ENCODE data around the gene GDF10.

GDF10 gene

DNA sequence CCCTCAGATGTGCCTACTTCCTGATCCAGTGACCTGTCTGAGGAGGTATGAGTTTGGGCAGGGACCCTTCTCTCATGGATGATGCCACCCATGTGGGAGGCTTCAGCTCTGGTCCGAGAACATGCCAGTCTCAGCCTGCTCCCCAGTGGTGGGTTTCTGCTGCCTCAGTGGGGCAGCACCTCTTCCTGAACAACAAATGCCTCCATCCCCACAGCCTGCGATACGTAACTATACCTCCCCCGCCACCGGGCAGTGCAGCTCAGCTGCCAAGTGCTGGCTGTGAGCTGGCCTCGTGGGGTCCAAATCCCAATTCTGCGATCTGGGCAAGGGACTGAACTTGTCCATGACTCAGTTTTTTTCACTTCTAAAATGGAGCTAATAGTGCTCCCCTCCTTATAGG lies 3.1 kb downstream of the GDF10 start:
- H3K36me3 ChIP-seq (ENCODE audit: control insufficient read depth in 1 of 2, insufficient read depth in 2 of 2, low read length in 2 of 2) = no peaks in the 10 kb centered on the region
- no peaks in the 10 kb centered on the region for H3K79me2 ChIP-seq (ENCODE audit: control insufficient read depth, insufficient read depth, low read length, poor library complexity)
- no peak overlapping the region for H4K91ac ChIP-seq (ENCODE audit: low read depth, low read length)
- no peak overlapping the region for H3K27ac ChIP-seq (ENCODE audit: low read depth, low read length)
- no peak overlapping the region for H3K4ac ChIP-seq (ENCODE audit: low read depth, low read length)
- peaks cover 29% of the 10 kb centered on the region for H3K27me3 ChIP-seq (ENCODE audit: insufficient read depth, low read length)
- peaks cover 4 to 9% of the 10 kb centered on the region in 2 experiments for H3K4me1 ChIP-seq (ENCODE audit: control insufficient read depth in 1 of 2, insufficient read depth in 2 of 2, low read length in 2 of 2)
- no peak overlapping the region for H2AK5ac ChIP-seq (ENCODE audit: low read length)
- no peak overlapping the region for H3K14ac ChIP-seq (ENCODE audit: low read length)
- no peak for DNase-seq
- H4K12ac ChIP-seq (ENCODE audit: low read depth, low read length) = no peak overlapping the region
- no peak overlapping the region for H3K23ac ChIP-seq (ENCODE audit: low read length)
- H3K79me1 ChIP-seq (ENCODE audit: low read length) = no peaks in the 10 kb centered on the region
- WGBS (ENCODE audit: extremely low coverage, insufficient coverage, insufficient read length) = no CpG with 5 or more reads among the region's 7 CpGs
- H2BK5ac ChIP-seq (ENCODE audit: low read depth, low read length, poor library complexity) = no peak overlapping the region
- no peak overlapping the region for H2AFZ ChIP-seq (ENCODE audit: insufficient read depth, low read length, poor library complexity)
- H3K4me3 ChIP-seq (ENCODE audit: low read depth, low read length) = no peak overlapping the region
- no peak overlapping the region for H3K9ac ChIP-seq (ENCODE audit: low read length)
- H2BK12ac ChIP-seq (ENCODE audit: low read length) = no peak overlapping the region
- peaks cover 1% of the 10 kb centered on the region for H3K9me3 ChIP-seq (ENCODE audit: insufficient read depth, low read depth, low read length)
- H4K8ac ChIP-seq (ENCODE audit: low read depth, low read length) = no peak overlapping the region
- H2BK120ac ChIP-seq (ENCODE audit: insufficient read depth, low read length, poor library complexity) = no peak overlapping the region
- H3K4me2 ChIP-seq (ENCODE audit: low read length) = no peak overlapping the region
- H3K18ac ChIP-seq (ENCODE audit: low read length) = no peak overlapping the region

DNA sequence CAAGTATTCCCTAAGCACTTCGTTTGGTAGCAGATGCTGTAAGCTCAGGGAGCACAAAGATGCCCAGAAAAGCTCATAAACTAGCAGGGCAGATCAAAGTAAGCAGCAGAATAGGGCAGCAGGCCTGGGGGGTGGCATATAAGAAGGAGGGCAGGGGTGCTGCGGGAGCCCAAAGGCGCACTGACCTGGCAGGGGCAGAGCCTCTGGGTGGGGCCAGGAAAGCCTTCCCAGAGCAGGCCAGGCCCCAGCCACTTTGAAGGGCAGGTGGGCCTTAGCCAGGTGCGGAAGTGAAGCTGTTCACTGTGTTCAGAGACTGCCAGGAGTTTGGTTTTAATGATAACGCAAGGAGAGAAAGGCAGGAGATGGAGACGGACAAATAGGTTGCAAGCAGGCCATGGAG lies 3.9 kb downstream of the GDF10 start:
- H2BK5ac ChIP-seq (ENCODE audit: low read depth, low read length, poor library complexity) = no peak overlapping the region
- H2AK5ac ChIP-seq (ENCODE audit: low read length) = no peak overlapping the region
- H3K36me3 ChIP-seq (ENCODE audit: control insufficient read depth in 1 of 2, insufficient read depth in 2 of 2, low read length in 2 of 2) = no peaks in the 10 kb centered on the region
- no peak overlapping the region for H3K4me2 ChIP-seq (ENCODE audit: low read length)
- no peak overlapping the region for H3K4ac ChIP-seq (ENCODE audit: low read depth, low read length)
- no peak overlapping the region for H3K9ac ChIP-seq (ENCODE audit: low read length)
- H4K8ac ChIP-seq (ENCODE audit: low read depth, low read length) = no peak overlapping the region
- no peaks in the 10 kb centered on the region for H3K79me1 ChIP-seq (ENCODE audit: low read length)
- H3K9me3 ChIP-seq (ENCODE audit: insufficient read depth, low read depth, low read length) = peaks cover 1% of the 10 kb centered on the region
- no peak overlapping the region for H2AFZ ChIP-seq (ENCODE audit: insufficient read depth, low read length, poor library complexity)
- H4K91ac ChIP-seq (ENCODE audit: low read depth, low read length) = no peak overlapping the region
- H3K27me3 ChIP-seq (ENCODE audit: insufficient read depth, low read length) = peaks cover 27% of the 10 kb centered on the region
- H3K27ac ChIP-seq (ENCODE audit: low read depth, low read length) = no peak overlapping the region
- no peak overlapping the region for H2BK120ac ChIP-seq (ENCODE audit: insufficient read depth, low read length, poor library complexity)
- no peak overlapping the region for H4K12ac ChIP-seq (ENCODE audit: low read depth, low read length)
- H3K14ac ChIP-seq (ENCODE audit: low read length) = no peak overlapping the region
- H3K23ac ChIP-seq (ENCODE audit: low read length) = no peak overlapping the region
- no CpG with 5 or more reads among the region's 6 CpGs for WGBS (ENCODE audit: extremely low coverage, insufficient coverage, insufficient read length)
- no peak overlapping the region for H3K4me3 ChIP-seq (ENCODE audit: low read depth, low read length)
- no peak overlapping the region for H2BK12ac ChIP-seq (ENCODE audit: low read length)
- H3K18ac ChIP-seq (ENCODE audit: low read length) = no peak overlapping the region
- DNase-seq = no peak
- H3K4me1 ChIP-seq (ENCODE audit: control insufficient read depth in 1 of 2, insufficient read depth in 2 of 2, low read length in 2 of 2) = peaks cover 4 to 9% of the 10 kb centered on the region in 2 experiments
- H3K79me2 ChIP-seq (ENCODE audit: control insufficient read depth, insufficient read depth, low read length, poor library complexity) = no peaks in the 10 kb centered on the region

DNA sequence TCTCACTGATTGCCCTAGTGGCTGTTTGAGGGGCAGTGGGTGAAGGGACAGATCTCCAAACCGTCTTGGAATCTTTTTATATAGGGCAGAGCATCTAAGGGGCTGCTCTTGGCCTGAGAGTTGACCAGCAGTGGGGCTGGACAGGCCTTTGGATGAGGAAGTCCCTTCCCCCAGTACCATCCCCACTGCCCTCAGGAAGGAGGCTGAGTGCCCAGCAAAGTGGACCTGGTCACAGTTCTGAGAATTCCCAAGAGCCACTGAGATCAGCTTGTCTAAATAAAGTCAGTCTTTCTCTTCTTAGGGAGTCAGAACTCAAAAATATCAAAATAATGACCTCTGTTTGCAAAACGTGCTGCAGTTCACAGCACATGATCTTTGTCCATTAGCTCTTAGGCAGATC lies 5.6 kb downstream of the GDF10 start:
- Histone ChIP-seq H3K4me1 (ENCODE audit: control insufficient read depth in 1 of 2, insufficient read depth in 2 of 2, low read length in 2 of 2) (peaks cover 0 to 1% of the 10 kb centered on the region in 2 experiments), H3K79me2 (ENCODE audit: control insufficient read depth, insufficient read depth, low read length, poor library complexity) (no peaks in the 10 kb centered on the region), H3K4ac (ENCODE audit: low read depth, low read length) (no peak overlapping the region), H2AK5ac (ENCODE audit: low read length) (no peak overlapping the region), H3K18ac (ENCODE audit: low read length) (no peak overlapping the region), H3K9ac (ENCODE audit: low read length) (no peak overlapping the region), H2BK120ac (ENCODE audit: insufficient read depth, low read length, poor library complexity) (no peak overlapping the region), H3K14ac (ENCODE audit: low read length) (no peak overlapping the region), H3K36me3 (ENCODE audit: control insufficient read depth in 1 of 2, insufficient read depth in 2 of 2, low read length in 2 of 2) (no peaks in the 10 kb centered on the region), H2AFZ (ENCODE audit: insufficient read depth, low read length, poor library complexity) (no peak overlapping the region), H4K12ac (ENCODE audit: low read depth, low read length) (no peak overlapping the region), H4K91ac (ENCODE audit: low read depth, low read length) (no peak overlapping the region), H4K8ac (ENCODE audit: low read depth, low read length) (no peak overlapping the region), H3K4me2 (ENCODE audit: low read length) (no peak overlapping the region), H3K79me1 (ENCODE audit: low read length) (no peaks in the 10 kb centered on the region), H3K27ac (ENCODE audit: low read depth, low read length) (no peak overlapping the region), H2BK12ac (ENCODE audit: low read length) (no peak overlapping the region), H3K9me3 (ENCODE audit: insufficient read depth, low read depth, low read length) (peaks cover 1% of the 10 kb centered on the region), H3K23ac (ENCODE audit: low read length) (no peak overlapping the region), H3K27me3 (ENCODE audit: insufficient read depth, low read length) (peaks cover 14% of the 10 kb centered on the region), H3K4me3 (ENCODE audit: low read depth, low read length) (no peak overlapping the region), H2BK5ac (ENCODE audit: low read depth, low read length, poor library complexity) (no peak overlapping the region)
- no peak for DNase-seq
- WGBS (ENCODE audit: extremely low coverage, insufficient coverage, insufficient read length) = no CpG with 5 or more reads among the region's 2 CpGs

DNA sequence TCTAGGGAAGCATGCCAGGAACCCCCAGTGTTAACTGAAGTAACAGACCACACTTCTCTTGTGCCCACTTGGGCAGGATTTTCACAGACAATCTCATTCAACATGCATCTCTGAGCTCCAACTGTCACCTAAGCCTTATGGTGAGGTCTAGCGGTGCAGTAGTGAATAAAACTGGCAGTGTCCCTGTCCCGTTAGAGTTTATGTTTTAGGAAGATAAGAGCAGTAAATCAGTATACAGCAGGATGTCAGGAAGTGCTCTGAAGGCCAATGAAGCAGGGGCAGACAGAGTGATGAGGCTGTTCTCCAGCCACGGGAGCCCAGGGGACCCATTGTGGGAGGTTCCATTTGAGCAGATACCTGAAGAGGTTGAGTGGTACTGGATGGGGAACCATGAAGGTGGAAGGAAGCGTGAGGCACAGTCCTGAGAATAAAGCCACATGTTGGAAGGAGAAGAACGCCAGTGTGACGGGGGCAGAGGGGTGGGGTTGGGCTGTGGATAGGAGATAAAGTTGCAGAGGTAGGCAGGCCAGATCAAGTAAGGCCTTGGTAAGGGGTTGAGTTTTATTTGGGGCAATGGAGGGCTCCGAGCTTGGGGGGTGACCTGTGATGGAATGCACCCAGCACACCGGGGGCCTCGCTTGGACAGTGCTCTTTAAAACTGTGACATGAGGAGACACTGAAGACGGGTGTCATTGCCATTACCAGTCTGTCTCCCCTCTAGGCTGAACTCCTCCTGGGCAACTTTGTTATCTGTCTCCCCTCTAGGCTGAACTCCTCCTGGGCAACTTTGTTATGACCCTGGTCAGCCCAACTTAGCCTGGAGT lies 6.6 kb downstream of the GDF10 start:
- no peaks in the 10 kb centered on the region for H3K79me1 ChIP-seq (ENCODE audit: low read length)
- H2BK120ac ChIP-seq (ENCODE audit: insufficient read depth, low read length, poor library complexity) = no peak overlapping the region
- H3K4ac ChIP-seq (ENCODE audit: low read depth, low read length) = no peak overlapping the region
- no peak overlapping the region for H4K91ac ChIP-seq (ENCODE audit: low read depth, low read length)
- H3K9ac ChIP-seq (ENCODE audit: low read length) = no peak overlapping the region
- DNase-seq = no peak
- H3K4me3 ChIP-seq (ENCODE audit: low read depth, low read length) = no peak overlapping the region
- no peak overlapping the region for H4K8ac ChIP-seq (ENCODE audit: low read depth, low read length)
- H3K27me3 ChIP-seq (ENCODE audit: insufficient read depth, low read length) = peaks cover 3% of the 10 kb centered on the region
- no peak overlapping the region for H2BK12ac ChIP-seq (ENCODE audit: low read length)
- no peaks in the 10 kb centered on the region for H3K79me2 ChIP-seq (ENCODE audit: control insufficient read depth, insufficient read depth, low read length, poor library complexity)
- H3K4me1 ChIP-seq (ENCODE audit: control insufficient read depth in 1 of 2, insufficient read depth in 2 of 2, low read length in 2 of 2) = no peaks in the 10 kb centered on the region
- H4K12ac ChIP-seq (ENCODE audit: low read depth, low read length) = no peak overlapping the region
- no peak overlapping the region for H3K23ac ChIP-seq (ENCODE audit: low read length)
- H2AK5ac ChIP-seq (ENCODE audit: low read length) = no peak overlapping the region
- H2BK5ac ChIP-seq (ENCODE audit: low read depth, low read length, poor library complexity) = no peak overlapping the region
- no peak overlapping the region for H3K14ac ChIP-seq (ENCODE audit: low read length)
- peaks cover 1% of the 10 kb centered on the region for H3K9me3 ChIP-seq (ENCODE audit: insufficient read depth, low read depth, low read length)
- no peak overlapping the region for H3K4me2 ChIP-seq (ENCODE audit: low read length)
- no peak overlapping the region for H3K18ac ChIP-seq (ENCODE audit: low read length)
- no peak overlapping the region for H3K27ac ChIP-seq (ENCODE audit: low read depth, low read length)
- no peak overlapping the region for H2AFZ ChIP-seq (ENCODE audit: insufficient read depth, low read length, poor library complexity)
- no CpG with 5 or more reads among the region's 10 CpGs for WGBS (ENCODE audit: extremely low coverage, insufficient coverage, insufficient read length)
- no peaks in the 10 kb centered on the region for H3K36me3 ChIP-seq (ENCODE audit: control insufficient read depth in 1 of 2, insufficient read depth in 2 of 2, low read length in 2 of 2)

All from trophoblast cell (in vitro differentiated cells and primary cell).